SK-N-SH treated with all-trans-retinoic acid at 6 μM for 48 hours (cell line): Measurements from ENCODE around the gene FMN1.

ENCODE experiments used
- ATAC-seq: fragments of 200-7000 bp; cut with Tn5 transposase; 3 replicates; pipeline ENCODE4 v1.9.1; 2020; ENCODE audit warnings: mild to moderate bottlenecking, moderate library complexity
- ARNTL ChIP-seq: fragments of 450-650 bp; formaldehyde crosslinking; IDR thresholded peaks from 2 replicates; pipeline ENCODE4 v1.5.0; 2020; ENCODE audit warnings: low read depth, mild to moderate bottlenecking, moderate library complexity, borderline replicate concordance
- BACH2 ChIP-seq: fragments of 250-450 bp; sonication (Bioruptor Pico); IDR thresholded peaks from 2 replicates; pipeline ENCODE4 v1.9.0; 2021; ENCODE audit warnings: mild to moderate bottlenecking, borderline replicate concordance
- CSDC2 ChIP-seq: fragments of 250-450 bp; sonication (Bioruptor Pico); IDR thresholded peaks from 2 replicates; pipeline ENCODE4 v1.5.0; 2020; ENCODE audit warnings: mild to moderate bottlenecking, moderate library complexity
- ESRRG ChIP-seq: fragments of 250-450 bp; sonication (Bioruptor Pico); IDR thresholded peaks from 2 replicates; pipeline ENCODE4 v1.6.1; 2021; ENCODE audit warnings: mild to moderate bottlenecking
- ISL1 ChIP-seq: fragments of 250-450 bp; sonication (Bioruptor Pico); IDR thresholded peaks from 2 replicates; pipeline ENCODE4 v2.1.2; 2022; ENCODE audit warnings: mild to moderate bottlenecking, moderate library complexity
- PPARA ChIP-seq: fragments of 250-450 bp; sonication (Bioruptor Pico); IDR thresholded peaks from 2 replicates; pipeline ENCODE4 v1.5.0; 2020; ENCODE audit warnings: mild to moderate bottlenecking, borderline replicate concordance
- SNAI2 ChIP-seq: fragments of 250-450 bp; sonication (Bioruptor Pico); IDR thresholded peaks from 2 replicates; pipeline ENCODE4 v1.5.0; 2020; ENCODE audit warnings: mild to moderate bottlenecking, moderate library complexity
- TOX ChIP-seq: fragments of 250-450 bp; sonication (Bioruptor Pico); IDR thresholded peaks from 2 replicates; pipeline ENCODE4 v1.8.0; 2021; ENCODE audit warnings: mild to moderate bottlenecking, moderate library complexity, borderline replicate concordance
- ZFP3 ChIP-seq: fragments of 250-450 bp; sonication (Bioruptor Pico); IDR thresholded peaks from 2 replicates; pipeline ENCODE4 v1.5.0; 2020; ENCODE audit warnings: mild to moderate bottlenecking, moderate library complexity
- ZFP30 ChIP-seq: fragments of 450-650 bp; formaldehyde crosslinking; IDR thresholded peaks from 2 replicates; pipeline ENCODE4 v1.5.0; 2022; ENCODE audit warnings: mild to moderate bottlenecking, moderate library complexity
- ZNF565 ChIP-seq: fragments of 450-650 bp; formaldehyde crosslinking; conservative IDR thresholded peaks from 2 replicates; pipeline ENCODE4 v1.5.0; 2020; ENCODE audit warnings: low read depth, mild to moderate bottlenecking, moderate library complexity
- ZNF70 ChIP-seq: fragments of 450-650 bp; formaldehyde crosslinking; IDR thresholded peaks from 2 replicates; pipeline ENCODE4 v1.5.0; 2020; ENCODE audit warnings: mild to moderate bottlenecking, moderate library complexity
- ZNF8 ChIP-seq: fragments of 450-650 bp; formaldehyde crosslinking; IDR thresholded peaks from 2 replicates; pipeline ENCODE4 v1.5.0; 2020; ENCODE audit warnings: mild to moderate bottlenecking, moderate library complexity
- TF ChIP-seq, protein P1 (sequence below): fragments of 250-450 bp; sonication (Bioruptor Pico); IDR thresholded peaks from 2 replicates; pipeline ENCODE4 v1.8.0; 2021; ENCODE audit warnings: low read depth, mild to moderate bottlenecking, moderate library complexity, borderline replicate concordance
- TF ChIP-seq, protein P2 (sequence below): fragments of 250-450 bp; sonication (Bioruptor Pico); IDR thresholded peaks from 2 replicates; pipeline ENCODE4 v1.5.1; 2020; ENCODE audit warnings: low read depth, mild to moderate bottlenecking, moderate library complexity
- TF ChIP-seq, protein P3 (sequence below): fragments of 250-450 bp; sonication (Bioruptor Pico); IDR thresholded peaks from 2 replicates; pipeline ENCODE4 v1.8.0; 2020; ENCODE audit warnings: mild to moderate bottlenecking, moderate library complexity, borderline replicate concordance
- TF ChIP-seq, protein P4 (sequence below): fragments of 250-450 bp; sonication (Bioruptor Pico); IDR thresholded peaks from 2 replicates; pipeline ENCODE4 v1.5.1; 2021; ENCODE audit warnings: mild to moderate bottlenecking, moderate library complexity
- TF ChIP-seq, protein P5 (sequence below): fragments of 250-450 bp; sonication (Bioruptor Pico); IDR thresholded peaks from 2 replicates; pipeline ENCODE4 v1.5.0; 2020; ENCODE audit warnings: mild to moderate bottlenecking, moderate library complexity

FMN1 gene

DNA sequence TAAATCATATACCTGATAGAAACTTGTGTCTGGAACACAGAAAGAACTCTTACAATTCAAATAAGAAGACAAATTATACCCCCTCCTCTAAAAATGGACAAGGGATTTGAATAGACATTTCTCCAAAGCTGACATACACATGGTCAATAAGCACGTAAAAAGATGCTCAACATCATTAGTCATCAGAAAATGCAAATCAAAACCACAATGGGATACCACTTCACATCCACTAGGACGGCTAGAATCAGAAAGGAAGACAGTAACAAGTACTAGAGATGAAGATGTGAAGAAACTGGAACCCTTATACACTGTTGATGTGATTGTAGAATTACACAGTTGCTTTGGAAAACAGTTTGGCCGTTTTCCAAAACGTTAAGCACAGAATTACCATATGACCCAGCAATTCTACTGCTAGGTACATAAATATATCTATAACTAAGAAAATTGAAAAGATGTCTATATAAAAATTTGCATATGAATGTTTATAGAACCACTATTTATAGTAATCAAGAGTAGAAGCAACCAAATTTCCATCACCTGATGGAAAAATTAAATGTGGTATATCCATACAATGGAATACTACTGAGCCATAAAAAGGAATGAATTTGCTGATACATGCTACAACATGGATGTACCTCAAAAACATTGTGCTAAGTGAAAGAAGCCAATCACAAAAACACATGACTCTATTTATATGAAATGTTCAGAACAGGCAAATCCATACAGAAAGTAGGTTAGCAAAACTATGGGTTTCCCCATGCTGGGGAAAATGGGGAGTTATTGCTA, 415.9 kb downstream of the FMN1 start:
- no peak for ATAC-seq
- TF ChIP-seq ZNF8 (peak; percentile 100), ISL1 (CRISPR knock-in tag) (no peak)

DNA sequence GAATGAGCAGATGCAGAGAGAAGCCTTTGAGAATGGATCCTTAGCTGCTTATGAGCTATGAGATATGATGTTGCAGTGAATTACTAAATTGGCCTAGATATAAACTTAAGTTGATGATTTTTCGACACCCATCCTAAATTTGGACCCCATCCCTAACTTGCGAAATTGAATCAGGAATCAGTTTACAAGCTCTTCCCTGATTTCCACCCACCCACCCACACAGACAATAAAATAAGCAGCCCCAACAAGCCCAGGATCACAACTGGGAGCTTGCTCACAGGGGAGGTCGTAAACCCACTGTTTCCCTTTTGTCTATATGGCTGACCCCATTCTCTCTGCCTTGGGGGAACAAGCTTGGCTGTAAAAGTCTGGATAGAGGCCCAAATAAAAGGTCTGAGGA, 419.4 kb downstream of the FMN1 start:
- no peak for TF ChIP-seq TOX (CRISPR knock-in tag)
- TF ChIP-seq ESRRG (CRISPR knock-in tag), result no peak
- TF ChIP-seq, protein P1, sequence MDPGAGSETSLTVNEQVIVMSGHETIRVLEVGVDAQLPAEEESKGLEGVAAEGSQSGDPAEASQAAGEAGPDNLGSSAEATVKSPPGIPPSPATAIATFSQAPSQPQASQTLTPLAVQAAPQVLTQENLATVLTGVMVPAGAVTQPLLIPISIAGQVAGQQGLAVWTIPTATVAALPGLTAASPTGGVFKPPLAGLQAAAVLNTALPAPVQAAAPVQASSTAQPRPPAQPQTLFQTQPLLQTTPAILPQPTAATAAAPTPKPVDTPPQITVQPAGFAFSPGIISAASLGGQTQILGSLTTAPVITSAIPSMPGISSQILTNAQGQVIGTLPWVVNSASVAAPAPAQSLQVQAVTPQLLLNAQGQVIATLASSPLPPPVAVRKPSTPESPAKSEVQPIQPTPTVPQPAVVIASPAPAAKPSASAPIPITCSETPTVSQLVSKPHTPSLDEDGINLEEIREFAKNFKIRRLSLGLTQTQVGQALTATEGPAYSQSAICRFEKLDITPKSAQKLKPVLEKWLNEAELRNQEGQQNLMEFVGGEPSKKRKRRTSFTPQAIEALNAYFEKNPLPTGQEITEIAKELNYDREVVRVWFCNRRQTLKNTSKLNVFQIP (CRISPR knock-in tag), result no peak
- TF ChIP-seq, protein P2, sequence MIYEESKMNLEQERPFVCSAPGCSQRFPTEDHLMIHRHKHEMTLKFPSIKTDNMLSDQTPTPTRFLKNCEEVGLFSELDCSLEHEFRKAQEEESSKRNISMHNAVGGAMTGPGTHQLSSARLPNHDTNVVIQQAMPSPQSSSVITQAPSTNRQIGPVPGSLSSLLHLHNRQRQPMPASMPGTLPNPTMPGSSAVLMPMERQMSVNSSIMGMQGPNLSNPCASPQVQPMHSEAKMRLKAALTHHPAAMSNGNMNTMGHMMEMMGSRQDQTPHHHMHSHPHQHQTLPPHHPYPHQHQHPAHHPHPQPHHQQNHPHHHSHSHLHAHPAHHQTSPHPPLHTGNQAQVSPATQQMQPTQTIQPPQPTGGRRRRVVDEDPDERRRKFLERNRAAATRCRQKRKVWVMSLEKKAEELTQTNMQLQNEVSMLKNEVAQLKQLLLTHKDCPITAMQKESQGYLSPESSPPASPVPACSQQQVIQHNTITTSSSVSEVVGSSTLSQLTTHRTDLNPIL (CRISPR knock-in tag), result no peak
- no peak for TF ChIP-seq ZNF70 (CRISPR knock-in tag)
- TF ChIP-seq SNAI2 (CRISPR knock-in tag), result no peak
- no peak for TF ChIP-seq ZNF565 (CRISPR knock-in tag)
- TF ChIP-seq ZFP3 (CRISPR knock-in tag), result no peak
- TF ChIP-seq CSDC2, result no peak
- TF ChIP-seq ZFP30 (CRISPR knock-in tag), result no peak
- no peak for TF ChIP-seq BACH2 (CRISPR knock-in tag)
- TF ChIP-seq ZNF8, result no peak
- TF ChIP-seq ARNTL, result no peak
- TF ChIP-seq, protein P3, sequence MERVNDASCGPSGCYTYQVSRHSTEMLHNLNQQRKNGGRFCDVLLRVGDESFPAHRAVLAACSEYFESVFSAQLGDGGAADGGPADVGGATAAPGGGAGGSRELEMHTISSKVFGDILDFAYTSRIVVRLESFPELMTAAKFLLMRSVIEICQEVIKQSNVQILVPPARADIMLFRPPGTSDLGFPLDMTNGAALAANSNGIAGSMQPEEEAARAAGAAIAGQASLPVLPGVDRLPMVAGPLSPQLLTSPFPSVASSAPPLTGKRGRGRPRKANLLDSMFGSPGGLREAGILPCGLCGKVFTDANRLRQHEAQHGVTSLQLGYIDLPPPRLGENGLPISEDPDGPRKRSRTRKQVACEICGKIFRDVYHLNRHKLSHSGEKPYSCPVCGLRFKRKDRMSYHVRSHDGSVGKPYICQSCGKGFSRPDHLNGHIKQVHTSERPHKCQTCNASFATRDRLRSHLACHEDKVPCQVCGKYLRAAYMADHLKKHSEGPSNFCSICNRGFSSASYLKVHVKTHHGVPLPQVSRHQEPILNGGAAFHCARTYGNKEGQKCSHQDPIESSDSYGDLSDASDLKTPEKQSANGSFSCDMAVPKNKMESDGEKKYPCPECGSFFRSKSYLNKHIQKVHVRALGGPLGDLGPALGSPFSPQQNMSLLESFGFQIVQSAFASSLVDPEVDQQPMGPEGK (CRISPR knock-in tag), result no peak
- no peak for ATAC-seq

DNA sequence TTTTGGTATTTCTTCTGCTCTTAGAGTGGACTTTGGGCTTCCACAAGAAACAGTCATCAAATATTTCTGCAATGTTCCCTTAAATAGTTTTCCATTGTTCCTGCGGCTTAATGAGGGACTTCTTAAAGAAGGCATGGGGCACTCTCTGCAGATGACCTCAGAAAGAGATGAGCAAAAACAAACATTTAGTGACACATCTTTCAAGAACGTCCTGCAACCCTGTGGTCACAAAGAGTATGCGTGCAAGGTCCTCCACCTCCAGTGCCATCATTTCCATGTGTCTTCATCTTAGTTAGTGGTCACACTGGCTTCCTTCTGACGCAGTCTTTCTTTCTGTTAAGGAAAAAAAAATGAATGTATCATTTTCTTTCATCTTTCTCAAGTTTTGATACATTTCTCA, 420.5 kb downstream of the FMN1 start:
- TF ChIP-seq, protein P4, sequence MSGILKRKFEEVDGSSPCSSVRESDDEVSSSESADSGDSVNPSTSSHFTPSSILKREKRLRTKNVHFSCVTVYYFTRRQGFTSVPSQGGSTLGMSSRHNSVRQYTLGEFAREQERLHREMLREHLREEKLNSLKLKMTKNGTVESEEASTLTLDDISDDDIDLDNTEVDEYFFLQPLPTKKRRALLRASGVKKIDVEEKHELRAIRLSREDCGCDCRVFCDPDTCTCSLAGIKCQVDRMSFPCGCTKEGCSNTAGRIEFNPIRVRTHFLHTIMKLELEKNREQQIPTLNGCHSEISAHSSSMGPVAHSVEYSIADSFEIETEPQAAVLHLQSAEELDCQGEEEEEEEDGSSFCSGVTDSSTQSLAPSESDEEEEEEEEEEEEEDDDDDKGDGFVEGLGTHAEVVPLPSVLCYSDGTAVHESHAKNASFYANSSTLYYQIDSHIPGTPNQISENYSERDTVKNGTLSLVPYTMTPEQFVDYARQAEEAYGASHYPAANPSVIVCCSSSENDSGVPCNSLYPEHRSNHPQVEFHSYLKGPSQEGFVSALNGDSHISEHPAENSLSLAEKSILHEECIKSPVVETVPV (CRISPR knock-in tag), result no peak
- TF ChIP-seq, protein P1 (CRISPR knock-in tag), result no peak
- TF ChIP-seq, protein P2 (CRISPR knock-in tag), result no peak
- no peak for TF ChIP-seq SNAI2 (CRISPR knock-in tag)
- TF ChIP-seq, protein P5, sequence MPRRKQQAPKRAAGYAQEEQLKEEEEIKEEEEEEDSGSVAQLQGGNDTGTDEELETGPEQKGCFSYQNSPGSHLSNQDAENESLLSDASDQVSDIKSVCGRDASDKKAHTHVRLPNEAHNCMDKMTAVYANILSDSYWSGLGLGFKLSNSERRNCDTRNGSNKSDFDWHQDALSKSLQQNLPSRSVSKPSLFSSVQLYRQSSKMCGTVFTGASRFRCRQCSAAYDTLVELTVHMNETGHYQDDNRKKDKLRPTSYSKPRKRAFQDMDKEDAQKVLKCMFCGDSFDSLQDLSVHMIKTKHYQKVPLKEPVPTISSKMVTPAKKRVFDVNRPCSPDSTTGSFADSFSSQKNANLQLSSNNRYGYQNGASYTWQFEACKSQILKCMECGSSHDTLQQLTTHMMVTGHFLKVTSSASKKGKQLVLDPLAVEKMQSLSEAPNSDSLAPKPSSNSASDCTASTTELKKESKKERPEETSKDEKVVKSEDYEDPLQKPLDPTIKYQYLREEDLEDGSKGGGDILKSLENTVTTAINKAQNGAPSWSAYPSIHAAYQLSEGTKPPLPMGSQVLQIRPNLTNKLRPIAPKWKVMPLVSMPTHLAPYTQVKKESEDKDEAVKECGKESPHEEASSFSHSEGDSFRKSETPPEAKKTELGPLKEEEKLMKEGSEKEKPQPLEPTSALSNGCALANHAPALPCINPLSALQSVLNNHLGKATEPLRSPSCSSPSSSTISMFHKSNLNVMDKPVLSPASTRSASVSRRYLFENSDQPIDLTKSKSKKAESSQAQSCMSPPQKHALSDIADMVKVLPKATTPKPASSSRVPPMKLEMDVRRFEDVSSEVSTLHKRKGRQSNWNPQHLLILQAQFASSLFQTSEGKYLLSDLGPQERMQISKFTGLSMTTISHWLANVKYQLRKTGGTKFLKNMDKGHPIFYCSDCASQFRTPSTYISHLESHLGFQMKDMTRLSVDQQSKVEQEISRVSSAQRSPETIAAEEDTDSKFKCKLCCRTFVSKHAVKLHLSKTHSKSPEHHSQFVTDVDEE (CRISPR knock-in tag), result no peak
- no peak for TF ChIP-seq PPARA
- no peak for TF ChIP-seq ESRRG (CRISPR knock-in tag)
- TF ChIP-seq CSDC2, result no peak
- no peak for TF ChIP-seq ZNF565 (CRISPR knock-in tag)
- TF ChIP-seq, all 23 proteins: peak for 0
- ATAC-seq, result peak; percentile 83; the same call in 2 of the 3 replicates
